SK-N-MC (cell line): ENCODE measurements around the gene GPN3.
"Not testable (repeated sequence)": the region's sequence is repeated elsewhere in the genome, so short reads cannot be mapped to it uniquely, and the experiment has no call there.

Experiments used
- DNase-seq: peaks from one replicate; pipeline ENCODE4 v3.0.0-alpha.2; 2011; ENCODE audit warnings: low read depth, low spot score
- H3K27ac ChIP-seq: fragments of 200-600 bp; sonication (generic); 2 replicates; pipeline ENCODE4 v1.5.1; 2016; ENCODE audit warnings: mixed run types
- H3K36me3 ChIP-seq: fragments of 200-600 bp; sonication (generic); 2 replicates; pipeline ENCODE4 v1.6.1; 2017; ENCODE audit warnings: antibody characterized with exemption, low read length, mixed read lengths; ENCODE audit not compliant: insufficient read depth
- H3K4me3 ChIP-seq: fragments of 200-600 bp; sonication (generic); 2 replicates; pipeline ENCODE4 v1.5.1; 2016
- H3K9ac ChIP-seq: fragments of 200-600 bp; sonication (generic); 2 replicates; pipeline ENCODE4 v1.8.0; 2017; ENCODE audit warnings: mixed run types, mixed read lengths; ENCODE audit not compliant: insufficient read length
- H3K9me3 ChIP-seq: fragments of 200-600 bp; sonication (generic); 2 replicates; pipeline ENCODE4 v1.6.1; 2017; ENCODE audit warnings: low read depth, mild to moderate bottlenecking, antibody characterized with exemption, low read length, moderate library complexity, mixed read lengths
- EZH2 ChIP-seq: fragments of 200-600 bp; sonication (generic); IDR thresholded peaks from one replicate; pipeline ENCODE4 v1.6.1; 2017; ENCODE audit warnings: antibody characterized with exemption
- FOXP2 ChIP-seq: optimal IDR thresholded peaks from 2 replicates; pipeline ENCODE3; 2011; ENCODE audit warnings: mild to moderate bottlenecking, moderate library complexity; ENCODE audit not compliant: insufficient read depth; ENCODE audit errors: extremely low read length, control extremely low read depth
- POLR2AphosphoS5 ChIP-seq: IDR thresholded peaks from 2 replicates; pipeline ENCODE4 v1.6.1; 2012; ENCODE audit warnings: mild to moderate bottlenecking, low read depth, low read length, borderline replicate concordance

GPN3 gene

GRCh38 chr12:110458756-110459155, 9.3 kb downstream of the GPN3 start:
- H3K9me3 ChIP-seq = no peaks in the 10 kb centered on the region
- no peak overlapping the region for H3K9ac ChIP-seq
- H3K36me3 ChIP-seq = peaks cover 40% of the 10 kb centered on the region; the same call in 1 of the 2 replicates
- H3K27ac ChIP-seq = no peak overlapping the region
- no peak overlapping the region for H3K4me3 ChIP-seq
- DNase-seq = no peak
- no peak for TF ChIP-seq FOXP2
- no peak for TF ChIP-seq POLR2AphosphoS5
- no peak for TF ChIP-seq EZH2

GRCh38 chr12:110453569-110454296, 14.3 kb downstream of the GPN3 start:
- TF ChIP-seq POLR2AphosphoS5 (no peak), FOXP2 (no peak), EZH2 (no peak)
- DNase-seq = no peak
- Histone ChIP-seq H3K36me3 (peaks cover 23% of the 10 kb centered on the region; the same call in 1 of the 2 replicates), H3K9me3 (no peaks in the 10 kb centered on the region), H3K4me3 (no peak overlapping the region), H3K27ac (peak overlapping the region; percentile 40; the same call in 1 of the 2 replicates), H3K9ac (peak overlapping the region; percentile 15)

DNA sequence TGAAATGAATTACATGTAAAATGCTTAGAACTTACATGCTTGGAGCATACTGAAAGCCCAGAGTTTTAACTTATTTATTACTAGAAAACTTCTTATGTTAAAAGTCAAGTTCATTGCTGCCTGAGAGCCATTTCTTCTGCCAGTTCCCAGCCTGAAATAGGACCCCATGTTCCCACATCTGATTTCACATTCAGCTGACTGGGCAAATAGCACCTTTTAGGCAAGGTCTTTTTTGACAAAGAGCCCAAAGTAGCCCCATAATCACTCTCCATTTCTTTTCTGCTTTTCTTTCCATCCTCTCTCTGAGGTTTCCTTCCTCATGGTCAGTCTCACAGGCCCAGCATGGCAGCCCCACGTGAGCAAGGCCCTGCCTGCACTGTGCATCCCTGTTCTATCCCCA, 16.8 kb downstream of the GPN3 start:
- Histone ChIP-seq H3K9me3 (no peaks in the 10 kb centered on the region), H3K9ac (no peak overlapping the region), H3K4me3 (no peak overlapping the region), H3K36me3 (peaks cover 18% of the 10 kb centered on the region; the same call in 1 of the 2 replicates), H3K27ac (peak overlapping the region; percentile 54; the same call in 1 of the 2 replicates)
- TF ChIP-seq FOXP2 = no peak
- DNase-seq = no peak

GRCh38 chr12:110449799-110450497, 18.1 kb downstream of the GPN3 start, which contains the start of gene ARPC3:
TSS of gene ARPC3 (minus strand) at chr12:110450337. CDS start at chr12:110450260, 77 bp downstream.
- H3K9me3 ChIP-seq = no peaks in the 10 kb centered on the region
- H3K36me3 ChIP-seq = peaks cover 17% of the 10 kb centered on the region
- TF ChIP-seq FOXP2 (peak; percentile 69), EZH2 (no peak), POLR2AphosphoS5 (peak; percentile 93)
- H3K27ac ChIP-seq = peak within 1 kb of the TSS; percentile 72
- peak within 1 kb of the TSS; percentile 100 for H3K4me3 ChIP-seq
- H3K9ac ChIP-seq = peak within 1 kb of the TSS; percentile 82
- DNase-seq = peak; percentile 42

DNA sequence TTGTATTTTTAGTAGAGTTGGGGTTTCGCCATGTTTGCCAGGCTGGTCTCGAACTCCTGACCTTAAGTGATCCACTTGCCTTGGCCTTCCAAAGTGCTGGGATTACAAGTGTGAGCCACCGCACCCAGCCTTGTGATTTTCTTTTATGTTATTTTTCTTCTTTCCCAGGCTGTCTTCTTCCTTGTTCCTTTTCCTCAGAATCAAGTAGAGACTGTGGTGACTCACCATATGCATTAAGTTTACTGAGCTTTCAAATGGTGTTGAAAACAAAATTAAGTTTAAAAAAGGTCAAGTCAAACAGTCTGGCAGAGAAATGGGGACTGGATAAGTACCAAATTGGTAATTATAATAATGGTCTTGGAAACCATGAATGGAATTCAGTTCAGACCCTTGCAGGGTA, 23.6 kb downstream of the GPN3 start:
- H3K9me3 ChIP-seq = no peaks in the 10 kb centered on the region
- TF ChIP-seq FOXP2 (no peak), POLR2AphosphoS5 (no peak), EZH2 (no peak)
- no peak for DNase-seq
- H3K27ac ChIP-seq = no peak overlapping the region
- no peak overlapping the region for H3K4me3 ChIP-seq
- peaks cover 31% of the 10 kb centered on the region for H3K36me3 ChIP-seq
- no peak overlapping the region for H3K9ac ChIP-seq

- TF ChIP-seq FOXP2 (no peak), POLR2AphosphoS5 (no peak), EZH2 (no peak)
- Histone ChIP-seq H3K36me3 (peaks cover 42% of the 10 kb centered on the region), H3K9me3 (no peaks in the 10 kb centered on the region), H3K27ac (no peak overlapping the region), H3K4me3 (no peak overlapping the region), H3K9ac (no peak overlapping the region)
- no peak for DNase-seq
Observed at GRCh38 chr12:110436231-110436630, 31.8 kb downstream of the GPN3 start.

- no peak overlapping the region for H3K27ac ChIP-seq
- DNase-seq = no peak
- no peaks in the 10 kb centered on the region for H3K9me3 ChIP-seq
- TF ChIP-seq FOXP2 = no peak
- TF ChIP-seq EZH2 = no peak
- no peak for TF ChIP-seq POLR2AphosphoS5
- H3K9ac ChIP-seq = no peak overlapping the region
- peaks cover 20% of the 10 kb centered on the region for H3K36me3 ChIP-seq
- H3K4me3 ChIP-seq = peak overlapping the region; percentile 75; the same call in 1 of the 2 replicates
Observed at GRCh38 chr12:110431957-110432587, 36.0 kb downstream of the GPN3 start.

DNA sequence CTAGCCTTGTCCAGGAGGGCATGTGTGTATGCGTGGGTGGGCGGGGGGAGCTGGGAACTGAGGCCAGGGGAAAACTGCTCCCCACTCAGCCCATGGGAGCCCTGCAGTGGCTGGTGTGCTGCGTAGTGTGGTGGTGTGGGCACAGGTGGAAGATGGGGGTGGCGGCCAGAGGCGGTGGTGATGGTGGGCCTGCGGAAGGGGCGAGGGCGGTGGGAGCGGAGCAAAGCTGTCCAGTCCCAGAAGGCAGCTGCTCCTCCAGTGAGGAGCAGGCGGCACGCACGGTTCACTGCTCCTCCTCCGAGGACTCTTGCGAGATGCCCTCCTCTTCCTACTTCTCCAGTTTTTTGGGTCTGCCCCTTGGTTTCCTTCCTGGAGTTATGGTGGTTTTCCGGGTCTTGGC, 38.4 kb downstream of the GPN3 start:
- not testable (repeated sequence) for H3K36me3 ChIP-seq, H3K4me3 ChIP-seq, H3K9ac ChIP-seq, H3K9me3 ChIP-seq, DNase-seq, H3K27ac ChIP-seq

- Histone ChIP-seq H3K36me3 (no peaks in the 10 kb centered on the region), H3K27ac (no peak overlapping the region), H3K9me3 (no peaks in the 10 kb centered on the region), H3K4me3 (no peak overlapping the region), H3K9ac (no peak overlapping the region)
- TF ChIP-seq FOXP2 (no peak), EZH2 (no peak), POLR2AphosphoS5 (no peak)
- DNase-seq = no peak
Observed at GRCh38 chr12:110426406-110426805, 41.7 kb downstream of the GPN3 start.
